Tibial nerve (tissue), 4 donors: ENCODE results near the gene CA10.

ENCODE experiments used
- EP300 ChIP-seq, 2 donors: sonication (generic); formaldehyde crosslinking; IDR thresholded peaks; one replicate each; pipeline ENCODE4 v1.6.1; 2017; ENCODE audit warnings: antibody characterized with exemption in 2 of 2, mild to moderate bottlenecking in 1 of 2
- POLR2A ChIP-seq, 2 donors: fragments of 450-650 bp; IDR thresholded peaks; one replicate each; pipeline ENCODE4 v1.6.1; 2017; ENCODE audit warnings: antibody characterized with exemption in 2 of 2, mild to moderate bottlenecking in 2 of 2, moderate library complexity in 2 of 2
- TF ChIP-seq, protein P1 (sequence below), 5 experiments: fragments of 200-600 bp in 3 of 5; fragments of 450-650 bp in 2 of 5; sonication (generic) in 3 of 5; IDR thresholded peaks; one replicate each; pipeline ENCODE4 v1.5.1; 2016 to 2019; ENCODE audit warnings: antibody characterized with exemption in 5 of 5, mild to moderate bottlenecking in 3 of 5, moderate library complexity in 2 of 5

- TF ChIP-seq, protein P1, sequence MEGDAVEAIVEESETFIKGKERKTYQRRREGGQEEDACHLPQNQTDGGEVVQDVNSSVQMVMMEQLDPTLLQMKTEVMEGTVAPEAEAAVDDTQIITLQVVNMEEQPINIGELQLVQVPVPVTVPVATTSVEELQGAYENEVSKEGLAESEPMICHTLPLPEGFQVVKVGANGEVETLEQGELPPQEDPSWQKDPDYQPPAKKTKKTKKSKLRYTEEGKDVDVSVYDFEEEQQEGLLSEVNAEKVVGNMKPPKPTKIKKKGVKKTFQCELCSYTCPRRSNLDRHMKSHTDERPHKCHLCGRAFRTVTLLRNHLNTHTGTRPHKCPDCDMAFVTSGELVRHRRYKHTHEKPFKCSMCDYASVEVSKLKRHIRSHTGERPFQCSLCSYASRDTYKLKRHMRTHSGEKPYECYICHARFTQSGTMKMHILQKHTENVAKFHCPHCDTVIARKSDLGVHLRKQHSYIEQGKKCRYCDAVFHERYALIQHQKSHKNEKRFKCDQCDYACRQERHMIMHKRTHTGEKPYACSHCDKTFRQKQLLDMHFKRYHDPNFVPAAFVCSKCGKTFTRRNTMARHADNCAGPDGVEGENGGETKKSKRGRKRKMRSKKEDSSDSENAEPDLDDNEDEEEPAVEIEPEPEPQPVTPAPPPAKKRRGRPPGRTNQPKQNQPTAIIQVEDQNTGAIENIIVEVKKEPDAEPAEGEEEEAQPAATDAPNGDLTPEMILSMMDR (IDR thresholded peaks at IDR 0.05), result peak in 1 of 5 experiments; percentile 18
- TF ChIP-seq POLR2A (IDR thresholded peaks at IDR 0.05), result no peak
- TF ChIP-seq EP300 (IDR thresholded peaks at IDR 0.05), result no peak
These were observed 572.9 kb downstream of the CA10 start for GRCh38 chr17:51585514-51586104.
